Transverse colon (tissue), 4 donors: ENCODE results near the gene KCNG4. TPM values are rescaled to one million over a fixed set of nuclear protein-coding genes. Genes with fewer than 3 reads are reported as not detected.

Experiments
- DNase-seq: peaks from one replicate; pipeline ENCODE4 v3.0.0-alpha.2; 2019
- H3K27ac ChIP-seq, 4 donors: fragments of 200-600 bp; sonication (generic); 2 replicates each; pipeline ENCODE4 v1.5.1; 2016 to 2018; ENCODE audit warnings: inconsistent platforms in 4 of 4
- H3K27me3 ChIP-seq: fragments of 200-600 bp; sonication (generic); 2 replicates; pipeline ENCODE4 v1.5.1; 2017; ENCODE audit warnings: inconsistent platforms
- H3K36me3 ChIP-seq, 4 donors: fragments of 200-600 bp; sonication (generic); 2 replicates each; pipeline ENCODE4 v1.5.1; 2017 to 2019; ENCODE audit warnings: inconsistent platforms in 4 of 4
- H3K4me1 ChIP-seq, 4 donors: fragments of 200-600 bp; sonication (generic); 2 replicates each; pipeline ENCODE4 v1.5.1; 2017 to 2020; ENCODE audit warnings: inconsistent platforms in 4 of 4
- H3K4me3 ChIP-seq, 4 donors: fragments of 200-600 bp; sonication (generic); 1 replicate in 1 of 4; 2 replicates in 3 of 4; pipeline versions ENCODE4 v1.5.1 to v1.6.1; 2017 to 2019; ENCODE audit warnings: inconsistent platforms in 4 of 4
- H3K9me3 ChIP-seq, 2 donors: fragments of 200-600 bp; sonication (generic); 2 replicates each; pipeline ENCODE4 v1.5.1; 2017 to 2019; ENCODE audit warnings: inconsistent platforms in 2 of 2
- CTCF ChIP-seq, 5 experiments: fragments of 200-600 bp in 3 of 5; fragments of 450-650 bp in 2 of 5; sonication (generic) in 3 of 5; IDR thresholded peaks; 1 replicate in 2 of 5; 2 replicates in 3 of 5; pipeline ENCODE4 v1.5.1; 2016 to 2017; ENCODE audit warnings: antibody characterized with exemption in 5 of 5, inconsistent platforms in 3 of 5, mild to moderate bottlenecking in 2 of 5, moderate library complexity in 1 of 5
- EP300 ChIP-seq: sonication (generic); formaldehyde crosslinking; IDR thresholded peaks from one replicate; pipeline ENCODE4 v1.6.1; 2017; ENCODE audit warnings: antibody characterized with exemption, low read depth
- POLR2A ChIP-seq: fragments of 450-650 bp; IDR thresholded peaks from one replicate; pipeline ENCODE4 v1.6.1; 2016; ENCODE audit warnings: antibody characterized with exemption, mild to moderate bottlenecking, moderate library complexity
- POLR2AphosphoS5 ChIP-seq, 3 donors: sonication (generic); formaldehyde crosslinking; IDR thresholded peaks; one replicate each; pipeline ENCODE4 v1.6.1; 2016; ENCODE audit warnings: antibody characterized with exemption in 3 of 3
- WGBS, 2 donors: methylation state at CpG; one replicate each; pipeline ENCODE4 v1.1.5; 2018; ENCODE audit warnings: low coverage in 1 of 2; 5-methylcytosine and 5-hydroxymethylcytosine counted together
- in situ Hi-C, 4 donors: fragments of 200-750 bp; cut with MboI; loops; one replicate each; pipeline versions ENCODE4 v1.15.0 to v1.15.1; 2017; ENCODE audit warnings: low sequenced_read_pairs in 3 of 4, low pct_ligation_motif_present in 1 of 4, low pct_unique_long_range_greater_than_20kb in 1 of 4
- intact Hi-C: fragments of 100-400 bp; cut with DNase I; formaldehyde crosslinking; loops from one replicate; pipeline ENCODE4 v1.15.1; 2023; ENCODE audit warnings: low total_unique reads
- total RNA-seq, 4 donors: library from RNA; depleted of rRNA; stranded (reverse); fragments of >200 nt; gene quantifications; one replicate each; pipeline ENCODE4 v1.1.0, GENCODE V29; 2016

Gene KCNG4
- total RNA-seq, 4 donors from 2014 or later = not detected

- no peak for DNase-seq
- in situ Hi-C loops (no loop called here), intact Hi-C loops (no loop called here)
- no peak for TF ChIP-seq CTCF (IDR thresholded peaks at IDR 0.05)
- TF ChIP-seq POLR2AphosphoS5 (IDR thresholded peaks at IDR 0.05) = no peak
- no peak for TF ChIP-seq EP300
- TF ChIP-seq POLR2A = no peak
- H3K36me3 ChIP-seq = no peaks in the 10 kb centered on the region
- 70 to 86% methylated on average over 2 to 4 of the region's 4 CpGs for WGBS, 2 donors
- H3K4me3 ChIP-seq = no peak overlapping the region
- no peaks in the 10 kb centered on the region for H3K9me3 ChIP-seq
- peaks cover 13% of the 10 kb centered on the region for H3K27me3 ChIP-seq
- H3K4me1 ChIP-seq = no peaks in the 10 kb centered on the region
- no peak overlapping the region for H3K27ac ChIP-seq
These were observed 13.4 kb upstream of the KCNG4 start for GRCh38 chr16:84253173-84253572.

- Histone ChIP-seq H3K36me3 (no peaks in the 10 kb centered on the region), H3K27ac (no peak overlapping the region), H3K27me3 (peaks cover 13% of the 10 kb centered on the region), H3K4me3 (no peak overlapping the region), H3K9me3 (no peaks in the 10 kb centered on the region), H3K4me1 (no peaks in the 10 kb centered on the region)
- intact Hi-C loops (no loop called here), in situ Hi-C loops (no loop called here)
- 70% methylated on average over 7 of the region's 7 CpGs; no CpG with 5 or more reads in 1 of the 2 donors for WGBS, 2 donors
- no peak for DNase-seq
- no peak for TF ChIP-seq POLR2A
- TF ChIP-seq EP300 = no peak
- no peak for TF ChIP-seq CTCF (IDR thresholded peaks at IDR 0.05)
- TF ChIP-seq POLR2AphosphoS5 (IDR thresholded peaks at IDR 0.05) = no peak
These were observed 12.4 kb upstream of the KCNG4 start for GRCh38 chr16:84252184-84252583.

GRCh38 chr16:84247844-84248243, 8.0 kb upstream of the KCNG4 start:
- Histone ChIP-seq H3K27ac (no peak overlapping the region), H3K27me3 (peaks cover 2% of the 10 kb centered on the region), H3K4me3 (no peak overlapping the region), H3K4me1 (no peaks in the 10 kb centered on the region), H3K36me3 (no peaks in the 10 kb centered on the region), H3K9me3 (no peaks in the 10 kb centered on the region)
- intact Hi-C loops (no loop called here), in situ Hi-C loops (no loop called here)
- WGBS, 2 donors = 80 to 88% methylated on average over 2 to 5 of the region's 5 CpGs
- no peak for TF ChIP-seq POLR2A
- DNase-seq = no peak

GRCh38 chr16:84247331-84247730, 7.5 kb upstream of the KCNG4 start:
- no peaks in the 10 kb centered on the region for H3K36me3 ChIP-seq
- WGBS, 2 donors = 92 to 94% methylated on average over 6 of the region's 6 CpGs
- in situ Hi-C loops (no loop called here), intact Hi-C loops (no loop called here)
- no peak for TF ChIP-seq POLR2AphosphoS5 (IDR thresholded peaks at IDR 0.05)
- TF ChIP-seq CTCF (IDR thresholded peaks at IDR 0.05) = no peak
- DNase-seq = no peak
- H3K27me3 ChIP-seq = peaks cover 6% of the 10 kb centered on the region
- H3K4me1 ChIP-seq = no peaks in the 10 kb centered on the region
- no peaks in the 10 kb centered on the region for H3K9me3 ChIP-seq
- no peak overlapping the region for H3K27ac ChIP-seq
- no peak overlapping the region for H3K4me3 ChIP-seq

- TF ChIP-seq EP300 = no peak
- no peak for TF ChIP-seq CTCF (IDR thresholded peaks at IDR 0.05)
- TF ChIP-seq POLR2A = no peak
- no peak for TF ChIP-seq POLR2AphosphoS5 (IDR thresholded peaks at IDR 0.05)
- in situ Hi-C loops (no loop called here), intact Hi-C loops (no loop called here)
- Histone ChIP-seq H3K4me1 (no peaks in the 10 kb centered on the region), H3K27ac (no peak overlapping the region), H3K27me3 (peaks cover 6% of the 10 kb centered on the region), H3K36me3 (no peaks in the 10 kb centered on the region), H3K4me3 (no peak overlapping the region), H3K9me3 (no peaks in the 10 kb centered on the region)
- no peak for DNase-seq
- 75 to 81% methylated on average over 3 to 5 of the region's 5 CpGs for WGBS, 2 donors
These were observed 6.9 kb upstream of the KCNG4 start for GRCh38 chr16:84246679-84247077.
